Endometrial microvascular endothelial cells (primary cell): Measurements from ENCODE around the gene MFAP1. TPM values are rescaled to one million over a fixed set of nuclear protein-coding genes. Genes with fewer than 3 reads are reported as not detected.
"Not testable (repeated sequence)": the region's sequence is repeated elsewhere in the genome, so short reads cannot be mapped to it uniquely, and the experiment has no call there.

ENCODE experiments used
- in situ Hi-C: cut with HindIII; loops from 2 replicates; pipeline ENCODE4 v1.10.0; 2017; ENCODE audit warnings: low sequenced_read_pairs, low pct_unique_long_range_greater_than_20kb; ENCODE audit errors: inconsistent ontology term
- total RNA-seq: library from RNA; depleted of rRNA; stranded (reverse); fragments of >200 nt; gene quantifications from one replicate; pipeline ENCODE4 v1.2.3, GENCODE V29; 2015; ENCODE audit errors: inconsistent ontology term

The MFAP1 gene
- total RNA-seq, 1 donor from 2014 or later, result 17.7 TPM

GRCh38 chr15:43826029-43826507 is 1.6 kb upstream of the MFAP1 start:
- in situ Hi-C loops, result no loop called here

- in situ Hi-C loops, result not testable (repeated sequence)
Measured at GRCh38 chr15:43825305-43825704, 815 bp upstream of the MFAP1 start.

- in situ Hi-C loops, result no loop called here
Measured at GRCh38 chr15:43821505-43821904, 3.0 kb downstream of the MFAP1 start.

GRCh38 chr15:43815064-43815463 is 9.4 kb downstream of the MFAP1 start:
- in situ Hi-C loops, result not testable (repeated sequence)

- in situ Hi-C loops, result no loop called here
Measured at GRCh38 chr15:43808960-43809678, 15.4 kb downstream of the MFAP1 start.

GRCh38 chr15:43808435-43808950 is 16.0 kb downstream of the MFAP1 start:
- in situ Hi-C loops, result no loop called here

GRCh38 chr15:43802676-43803075 is 21.8 kb downstream of the MFAP1 start:
- in situ Hi-C loops, result not testable (repeated sequence)

GRCh38 chr15:43800286-43801141 is 24.0 kb downstream of the MFAP1 start, which contains the start of gene HYPK:
Gene HYPK, plus strand, starts transcription at chr15:43800599. Its CDS starts 24 bp downstream, at chr15:43800623.
- in situ Hi-C loops, result no loop called here

GRCh38 chr15:43799945-43800285 is 24.6 kb downstream of the MFAP1 start, which contains the start of gene SERINC4:
Gene SERINC4, minus strand, starts transcription at chr15:43800220. Its CDS starts 234 bp downstream, at chr15:43799986.
- in situ Hi-C loops, result no loop called here

GRCh38 chr15:43799209-43799944 is 25.1 kb downstream of the MFAP1 start:
- in situ Hi-C loops, result no loop called here

- in situ Hi-C loops, result no loop called here
Measured at GRCh38 chr15:43796566-43796965, 27.9 kb downstream of the MFAP1 start.

- in situ Hi-C loops, result no loop called here
Measured at GRCh38 chr15:43795997-43796396, 28.5 kb downstream of the MFAP1 start.

- in situ Hi-C loops, result no loop called here
Measured at GRCh38 chr15:43795197-43795596, 29.3 kb downstream of the MFAP1 start.

GRCh38 chr15:43794269-43795037 is 30.0 kb downstream of the MFAP1 start:
- in situ Hi-C loops, result no loop called here

GRCh38 chr15:43793647-43794046 is 30.8 kb downstream of the MFAP1 start:
- in situ Hi-C loops, result no loop called here

- in situ Hi-C loops, result no loop called here
Measured at GRCh38 chr15:43792761-43793476, 31.6 kb downstream of the MFAP1 start.

GRCh38 chr15:43791993-43792760 is 32.3 kb downstream of the MFAP1 start, which contains the start of gene SERF2:
Gene SERF2, plus strand, starts transcription at chr15:43792320. Its CDS starts 57 bp downstream, at chr15:43792377.
- in situ Hi-C loops, result no loop called here
